SK-N-MC (cell line): ENCODE data around the gene SDF2.

Experiments used
- EZH2 ChIP-seq: fragments of 200-600 bp; sonication (generic); IDR thresholded peaks from one replicate; pipeline ENCODE4 v1.6.1; 2017; ENCODE audit warnings: antibody characterized with exemption
- FOXP2 ChIP-seq: optimal IDR thresholded peaks from 2 replicates; pipeline ENCODE3; 2011; ENCODE audit warnings: mild to moderate bottlenecking, moderate library complexity; ENCODE audit not compliant: insufficient read depth; ENCODE audit errors: extremely low read length, control extremely low read depth
- POLR2AphosphoS5 ChIP-seq: IDR thresholded peaks from 2 replicates; pipeline ENCODE4 v1.6.1; 2012; ENCODE audit warnings: mild to moderate bottlenecking, low read depth, low read length, borderline replicate concordance

GRCh38 chr17:28702026-28702751 is 40.5 kb upstream of the SDF2 start:
- TF ChIP-seq POLR2AphosphoS5 (no peak), EZH2 (no peak), FOXP2 (no peak)
